ENCODE data around the gene NOL7. TPM values are rescaled to one million over a fixed set of nuclear protein-coding genes. Genes with fewer than 3 reads are reported as not detected.

NOL7 gene
- total RNA-seq, 4 donors from 2014 or later: 46.6 to 66.0 (median 56.4) TPM

DNA sequence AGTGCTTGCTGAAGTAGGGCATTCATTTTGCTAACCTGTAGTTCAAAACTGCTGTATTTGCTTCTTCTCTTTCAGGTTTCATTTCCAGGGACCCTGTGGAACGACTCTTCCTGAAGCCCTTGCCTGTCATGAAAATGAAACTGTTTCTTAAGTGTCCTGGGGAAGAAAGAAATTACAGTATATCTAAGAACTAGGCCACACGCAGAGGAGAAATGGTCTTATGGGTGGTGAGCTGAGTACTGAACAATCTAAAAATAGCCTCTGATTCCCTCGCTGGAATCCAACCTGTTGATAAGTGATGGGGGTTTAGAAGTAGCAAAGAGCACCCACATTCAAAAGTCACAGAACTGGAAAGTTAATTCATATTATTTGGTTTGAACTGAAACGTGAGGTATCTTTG is 3.4 kb upstream of the NOL7 start:
- H3K9me3 ChIP-seq: peaks cover 0 to 3% (median 0%) of the 10 kb centered on the region in 4 donors
- no peak for DNase-seq
- peaks cover 0 to 3% (median 0%) of the 10 kb centered on the region in 3 donors for H3K36me3 ChIP-seq
- no peak overlapping the region for H3K27ac ChIP-seq
- no peak for TF ChIP-seq POLR2A (IDR thresholded peaks at IDR 0.05)
- TF ChIP-seq, protein P1, sequence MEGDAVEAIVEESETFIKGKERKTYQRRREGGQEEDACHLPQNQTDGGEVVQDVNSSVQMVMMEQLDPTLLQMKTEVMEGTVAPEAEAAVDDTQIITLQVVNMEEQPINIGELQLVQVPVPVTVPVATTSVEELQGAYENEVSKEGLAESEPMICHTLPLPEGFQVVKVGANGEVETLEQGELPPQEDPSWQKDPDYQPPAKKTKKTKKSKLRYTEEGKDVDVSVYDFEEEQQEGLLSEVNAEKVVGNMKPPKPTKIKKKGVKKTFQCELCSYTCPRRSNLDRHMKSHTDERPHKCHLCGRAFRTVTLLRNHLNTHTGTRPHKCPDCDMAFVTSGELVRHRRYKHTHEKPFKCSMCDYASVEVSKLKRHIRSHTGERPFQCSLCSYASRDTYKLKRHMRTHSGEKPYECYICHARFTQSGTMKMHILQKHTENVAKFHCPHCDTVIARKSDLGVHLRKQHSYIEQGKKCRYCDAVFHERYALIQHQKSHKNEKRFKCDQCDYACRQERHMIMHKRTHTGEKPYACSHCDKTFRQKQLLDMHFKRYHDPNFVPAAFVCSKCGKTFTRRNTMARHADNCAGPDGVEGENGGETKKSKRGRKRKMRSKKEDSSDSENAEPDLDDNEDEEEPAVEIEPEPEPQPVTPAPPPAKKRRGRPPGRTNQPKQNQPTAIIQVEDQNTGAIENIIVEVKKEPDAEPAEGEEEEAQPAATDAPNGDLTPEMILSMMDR (IDR thresholded peaks at IDR 0.05): no peak
- no peak overlapping the region for H3K4me3 ChIP-seq
- peaks cover 0 to 19% (median 4%) of the 10 kb centered on the region in 4 donors for H3K4me1 ChIP-seq
- no peaks in the 10 kb centered on the region for H3K27me3 ChIP-seq

DNA sequence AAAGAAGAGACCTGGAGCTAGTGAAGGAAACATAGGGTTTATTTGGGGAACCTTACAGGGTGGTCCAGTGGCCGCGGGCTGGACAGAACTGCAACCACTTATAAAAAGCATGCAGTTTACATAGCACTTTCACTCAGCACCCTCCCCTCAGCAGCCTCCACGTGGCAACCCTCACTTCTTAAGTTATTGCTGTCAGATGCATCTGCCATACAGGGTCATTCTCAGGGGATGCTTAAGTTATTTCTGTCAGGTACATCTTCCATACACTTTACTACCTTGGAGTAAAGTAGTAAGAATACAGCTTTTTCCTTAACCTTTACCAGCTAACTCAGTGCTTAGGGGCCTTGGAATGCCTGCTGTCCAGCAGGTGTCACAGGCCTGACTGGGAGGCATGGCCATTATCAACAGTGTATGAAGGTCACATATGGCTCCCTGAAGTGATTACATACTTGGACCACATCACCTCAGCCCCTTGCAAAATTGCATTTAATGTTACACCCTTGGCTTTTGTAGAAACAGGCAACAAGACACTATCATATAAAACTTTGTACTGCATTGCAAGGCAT is 2.0 kb upstream of the NOL7 start:
- Histone ChIP-seq H3K27me3 (no peaks in the 10 kb centered on the region), H3K27ac (no peak overlapping the region), H3K36me3 (peaks cover 0 to 12% (median 0%) of the 10 kb centered on the region in 3 donors), H3K9me3 (peaks cover 0 to 3% (median 0%) of the 10 kb centered on the region in 4 donors), H3K4me1 (peaks cover 0 to 27% (median 6%) of the 10 kb centered on the region in 4 donors), H3K4me3 (no peak overlapping the region)
- TF ChIP-seq POLR2A (IDR thresholded peaks at IDR 0.05): no peak
- TF ChIP-seq, protein P1 (IDR thresholded peaks at IDR 0.05): no peak
- DNase-seq: no peak

DNA sequence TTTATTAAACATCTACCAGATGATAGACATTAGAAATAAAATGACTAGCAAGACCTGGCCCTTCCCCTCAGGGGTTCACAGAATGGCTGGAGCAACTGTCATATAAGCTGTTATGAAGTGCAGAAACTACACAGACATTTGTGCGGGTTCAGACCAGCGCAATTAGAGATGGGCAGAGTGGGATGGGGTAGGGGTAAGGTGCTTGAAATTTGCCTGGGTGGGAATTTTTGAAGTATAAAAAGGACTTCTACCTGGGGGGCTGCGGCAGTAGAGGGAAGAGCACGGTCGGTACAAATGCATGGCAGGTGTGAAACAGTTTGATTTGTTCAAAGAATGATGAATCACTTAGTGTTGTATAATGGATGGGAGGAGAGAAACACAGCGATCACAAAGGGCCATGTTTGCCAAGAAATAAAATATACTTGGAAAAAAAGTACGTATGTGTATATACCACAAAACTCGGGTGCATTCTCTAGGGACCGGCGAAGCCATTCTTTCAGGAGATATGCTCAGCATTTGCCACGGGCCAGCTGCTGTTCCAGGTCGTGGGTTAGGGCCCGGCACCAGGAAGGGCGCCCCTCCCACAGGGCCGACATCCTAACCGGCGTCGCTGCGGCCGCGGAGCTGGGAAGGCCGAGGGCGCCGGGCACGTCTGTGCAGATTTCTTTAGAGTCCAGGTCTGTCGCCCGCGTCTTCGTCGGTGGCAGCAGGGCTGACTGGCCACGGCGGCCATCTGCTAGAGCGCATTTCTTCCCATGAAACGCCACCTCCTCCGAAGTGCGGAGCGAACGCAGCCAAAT is 809 bp upstream of the NOL7 start:
- Histone ChIP-seq H3K27me3 (no peaks in the 10 kb centered on the region), H3K4me1 (peaks cover 0 to 27% (median 6%) of the 10 kb centered on the region in 4 donors), H3K9me3 (no peaks in the 10 kb centered on the region), H3K27ac (peak overlapping the region; percentile 77 to 95 (median 87)), H3K36me3 (peaks cover 0 to 23% (median 0%) of the 10 kb centered on the region in 3 donors), H3K4me3 (peak overlapping the region; percentile 63 to 98 (median 74))
- TF ChIP-seq, protein P1 (IDR thresholded peaks at IDR 0.05): no peak
- no peak for TF ChIP-seq POLR2A (IDR thresholded peaks at IDR 0.05)
- DNase-seq: peak; percentile 43 to 75 (median 71)

DNA sequence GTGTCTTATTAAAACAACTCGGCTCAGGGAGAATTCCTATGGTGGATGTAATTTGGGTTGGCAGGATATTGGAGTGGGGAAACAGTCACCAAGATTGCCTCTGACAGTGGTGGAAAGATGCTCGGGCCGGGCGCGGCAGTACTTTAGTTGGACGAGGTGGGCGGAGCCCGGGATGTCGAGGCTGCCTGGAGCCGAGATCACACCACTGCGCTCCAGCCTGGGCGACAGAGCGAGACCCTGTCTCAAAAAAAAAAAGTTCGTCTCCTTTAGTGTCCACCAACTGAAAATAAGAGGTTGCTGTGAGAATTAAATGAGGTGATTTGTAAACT is 621 bp downstream of the NOL7 start:
- DNase-seq: peak; percentile 53 to 76 (median 76)
- no peaks in the 10 kb centered on the region for H3K9me3 ChIP-seq
- H3K36me3 ChIP-seq: peaks cover 0 to 37% (median 0%) of the 10 kb centered on the region in 3 donors
- H3K4me1 ChIP-seq: peaks cover 0 to 27% (median 6%) of the 10 kb centered on the region in 4 donors
- no peaks in the 10 kb centered on the region for H3K27me3 ChIP-seq
- TF ChIP-seq POLR2A (IDR thresholded peaks at IDR 0.05): no peak
- TF ChIP-seq, protein P1 (IDR thresholded peaks at IDR 0.05): no peak
- peak overlapping the region; percentile 77 to 95 (median 87) for H3K27ac ChIP-seq
- H3K4me3 ChIP-seq: peak overlapping the region; percentile 63 to 98 (median 74)

DNA sequence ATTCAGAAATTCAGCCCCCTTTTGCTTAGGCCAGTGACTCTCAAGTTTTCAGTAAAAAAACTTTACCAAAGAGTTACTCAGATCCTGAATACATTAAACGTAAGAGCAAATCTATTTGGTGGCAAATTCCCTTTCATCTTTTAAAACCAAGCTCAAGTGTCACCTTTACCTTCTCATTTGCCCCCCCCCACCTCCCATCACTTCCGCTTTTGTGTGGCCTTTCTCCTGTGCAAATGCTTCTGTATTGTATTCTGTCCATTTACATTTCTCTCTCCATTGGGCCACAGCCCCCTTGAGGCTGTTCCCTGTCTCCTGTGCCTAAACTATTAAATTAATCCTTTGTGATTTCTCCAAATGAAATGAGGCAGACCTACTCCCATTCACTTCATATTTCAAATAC is 1.9 kb downstream of the NOL7 start:
- H3K9me3 ChIP-seq: no peaks in the 10 kb centered on the region
- no peak for TF ChIP-seq POLR2A (IDR thresholded peaks at IDR 0.05)
- TF ChIP-seq, protein P1 (IDR thresholded peaks at IDR 0.05): no peak
- H3K4me1 ChIP-seq: peaks cover 0 to 27% (median 6%) of the 10 kb centered on the region in 4 donors
- DNase-seq: no peak
- H3K27ac ChIP-seq: no peak overlapping the region
- H3K27me3 ChIP-seq: no peaks in the 10 kb centered on the region
- peaks cover 0 to 50% (median 0%) of the 10 kb centered on the region in 3 donors for H3K36me3 ChIP-seq
- H3K4me3 ChIP-seq: no peak overlapping the region

All from Peyer's patch (tissue), 4 donors.